GM21619 (cell line): ENCODE data around the gene POU2AF3.

Experiments
- ATAC-seq: cut with Tn5 transposase; IDR thresholded peaks from one replicate; pipeline ENCODE4 v1.9.1; 2021; ENCODE audit not compliant: unreplicated experiment

POU2AF3 gene

DNA sequence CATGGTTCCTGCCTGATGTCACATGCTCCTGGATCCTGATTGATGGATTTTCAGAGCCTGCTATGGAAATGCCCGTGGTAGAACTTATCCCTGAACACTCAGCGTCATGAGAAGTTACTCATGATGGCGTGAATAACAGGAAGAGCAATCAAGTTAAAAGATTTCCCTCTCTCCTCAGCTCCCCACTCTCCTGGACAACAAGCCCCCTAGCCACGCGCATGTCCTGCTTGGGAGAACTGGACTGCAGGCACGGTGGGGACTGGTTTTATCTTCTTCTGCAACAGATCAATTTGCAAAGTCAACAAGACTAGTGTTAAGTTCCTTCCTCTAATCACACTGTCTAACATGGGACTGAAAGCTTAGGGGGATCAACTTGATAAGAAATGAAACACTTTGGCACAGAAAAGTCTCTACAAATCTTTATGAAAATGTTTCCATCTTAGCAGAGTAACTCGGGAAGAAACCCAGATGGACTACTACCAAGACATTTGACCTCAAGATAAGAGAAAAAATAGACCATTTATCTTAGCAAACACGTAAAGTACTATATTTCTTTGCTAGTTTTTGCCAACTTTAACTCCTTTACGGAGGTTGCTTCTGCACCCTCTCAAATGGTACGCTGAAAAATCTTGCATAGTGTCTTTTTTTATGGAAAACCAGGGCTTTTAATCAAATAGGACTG is 53.2 kb downstream of the POU2AF3 start:
- no peak for ATAC-seq

DNA sequence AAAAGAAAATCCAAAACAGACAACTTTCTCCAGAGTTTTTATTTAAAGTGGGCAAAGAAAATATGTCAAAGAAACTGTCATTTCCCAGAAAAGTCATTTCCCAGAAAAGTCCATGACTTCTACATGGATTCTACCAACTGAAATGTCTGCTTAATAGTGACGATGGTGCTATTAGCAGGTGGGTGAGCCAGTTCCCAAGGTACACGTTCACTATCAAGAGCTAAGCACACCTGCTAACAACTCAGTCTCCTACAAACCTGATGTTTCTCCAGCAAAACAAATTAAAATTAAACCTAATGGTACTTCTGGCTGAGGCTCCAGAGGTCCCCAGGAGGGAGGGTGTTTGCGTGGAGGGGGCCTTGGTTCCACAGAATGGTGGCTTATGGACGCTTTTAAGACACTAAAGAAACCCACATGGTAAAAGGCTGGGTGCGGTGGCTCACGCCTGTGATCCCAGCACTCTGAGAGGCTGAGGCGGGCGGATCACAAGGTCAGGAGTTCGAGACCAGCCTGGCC is 53.9 kb downstream of the POU2AF3 start:
- no peak for ATAC-seq

DNA sequence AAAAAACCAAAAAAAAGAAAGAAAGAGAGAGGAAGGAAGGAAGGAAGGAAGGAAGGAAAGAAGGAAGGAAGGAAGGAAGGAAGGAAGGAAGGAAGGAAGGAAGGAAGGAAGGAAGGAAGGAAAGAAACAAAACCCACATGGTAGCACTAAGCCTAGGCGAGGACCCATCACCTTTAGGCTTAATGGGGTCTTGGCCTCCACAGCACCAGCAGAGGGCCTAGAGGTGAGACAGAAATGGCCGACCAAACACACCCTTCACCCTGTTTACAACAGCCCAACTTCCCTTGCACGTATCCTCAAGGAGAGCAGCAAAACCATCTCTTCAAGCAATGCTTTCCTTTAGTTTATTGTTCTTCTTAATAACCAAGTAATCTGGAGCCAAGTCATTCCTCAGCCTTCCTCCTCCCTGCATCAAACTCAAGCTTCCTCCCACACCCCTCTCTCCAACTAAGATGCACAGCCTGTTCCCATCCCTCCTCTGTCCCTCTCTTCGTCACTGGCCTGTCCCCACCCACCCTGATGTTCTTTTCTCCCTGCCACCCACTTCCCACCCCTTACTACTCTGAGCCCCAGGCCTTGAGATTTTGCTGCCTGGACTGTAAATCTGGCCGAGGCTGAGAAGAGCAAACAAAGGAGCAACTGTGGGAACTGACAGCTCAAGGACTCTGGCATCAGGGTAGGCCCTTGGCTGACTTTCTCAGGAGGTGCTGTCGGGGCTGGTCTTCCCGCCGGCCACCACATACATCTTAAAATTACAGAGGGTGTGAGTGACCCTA is 54.8 kb downstream of the POU2AF3 start:
- no peak for ATAC-seq

DNA sequence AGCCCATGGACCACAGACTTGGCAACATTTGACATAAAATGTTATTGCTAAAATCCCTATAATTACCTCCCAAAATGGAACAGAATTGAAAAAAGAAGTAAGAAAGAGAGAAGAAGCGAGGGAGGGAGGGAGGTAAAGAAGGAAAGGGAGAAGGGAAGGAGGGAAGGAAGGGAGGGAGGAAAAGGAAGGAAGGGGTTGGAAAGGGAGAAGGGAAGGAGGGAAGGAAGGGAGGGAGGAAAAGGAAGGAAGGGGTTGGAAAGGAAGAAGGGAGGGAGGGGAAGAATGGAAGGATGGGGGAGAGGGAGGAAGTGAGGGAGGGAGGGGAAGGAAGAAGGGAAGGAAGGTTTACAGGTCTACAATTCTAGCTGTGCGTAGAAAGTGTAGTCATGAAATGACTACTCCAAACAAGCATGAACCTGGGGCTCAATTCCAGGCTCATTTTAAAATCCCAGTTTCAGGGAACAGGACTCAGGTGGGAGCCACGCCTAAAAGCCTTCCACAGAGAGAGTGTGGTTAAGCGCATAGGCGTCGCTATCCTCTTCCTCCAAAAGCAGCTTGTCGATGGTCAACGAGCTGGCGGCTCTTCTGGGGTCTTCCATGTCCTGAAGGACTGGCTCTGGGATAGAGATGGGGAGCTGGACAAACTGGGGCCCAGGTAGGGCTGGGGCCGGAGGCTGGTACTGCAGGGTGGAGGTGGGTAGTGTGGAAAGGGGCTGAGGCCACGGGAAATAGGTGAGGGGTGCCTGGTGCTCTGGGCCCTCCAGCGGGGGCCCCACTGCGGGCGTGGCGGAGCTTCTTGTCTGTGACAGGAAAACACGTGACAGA is 55.6 kb downstream of the POU2AF3 start:
- no peak for ATAC-seq

DNA sequence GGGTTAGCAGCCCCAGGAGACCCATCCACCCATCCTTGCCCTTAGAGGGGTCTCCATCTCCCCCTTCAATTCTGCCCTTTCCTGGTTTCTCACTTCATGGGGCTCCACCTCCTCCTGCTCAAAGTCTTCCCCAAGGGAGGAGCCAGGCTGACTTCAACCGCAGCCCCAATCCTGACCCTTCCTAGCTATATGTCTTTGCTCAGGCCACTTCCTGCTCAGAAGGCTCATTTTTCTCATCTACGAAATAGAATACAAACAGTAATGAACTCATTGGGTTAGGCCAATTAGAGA is 56.2 kb downstream of the POU2AF3 start:
- ATAC-seq = no peak

DNA sequence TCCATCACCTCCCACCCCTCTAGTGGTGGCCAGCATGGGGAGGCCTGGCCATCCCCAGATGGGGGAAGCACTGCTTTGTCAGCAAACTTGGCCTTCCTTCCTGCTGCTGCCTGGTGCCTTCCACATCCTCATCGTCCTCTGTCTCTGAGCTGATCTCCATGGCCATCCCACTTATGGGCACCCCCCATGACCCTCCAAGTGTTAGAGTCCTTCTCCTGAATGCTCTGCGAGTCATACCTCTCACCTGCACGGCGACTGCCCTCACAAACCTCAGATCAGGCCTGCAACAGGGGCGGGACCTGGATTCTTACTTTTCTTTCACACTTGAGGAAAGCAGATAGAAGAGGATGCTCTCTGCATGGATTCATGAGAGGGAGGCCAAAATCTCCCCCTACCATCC is 56.8 kb downstream of the POU2AF3 start:
- no peak for ATAC-seq

DNA sequence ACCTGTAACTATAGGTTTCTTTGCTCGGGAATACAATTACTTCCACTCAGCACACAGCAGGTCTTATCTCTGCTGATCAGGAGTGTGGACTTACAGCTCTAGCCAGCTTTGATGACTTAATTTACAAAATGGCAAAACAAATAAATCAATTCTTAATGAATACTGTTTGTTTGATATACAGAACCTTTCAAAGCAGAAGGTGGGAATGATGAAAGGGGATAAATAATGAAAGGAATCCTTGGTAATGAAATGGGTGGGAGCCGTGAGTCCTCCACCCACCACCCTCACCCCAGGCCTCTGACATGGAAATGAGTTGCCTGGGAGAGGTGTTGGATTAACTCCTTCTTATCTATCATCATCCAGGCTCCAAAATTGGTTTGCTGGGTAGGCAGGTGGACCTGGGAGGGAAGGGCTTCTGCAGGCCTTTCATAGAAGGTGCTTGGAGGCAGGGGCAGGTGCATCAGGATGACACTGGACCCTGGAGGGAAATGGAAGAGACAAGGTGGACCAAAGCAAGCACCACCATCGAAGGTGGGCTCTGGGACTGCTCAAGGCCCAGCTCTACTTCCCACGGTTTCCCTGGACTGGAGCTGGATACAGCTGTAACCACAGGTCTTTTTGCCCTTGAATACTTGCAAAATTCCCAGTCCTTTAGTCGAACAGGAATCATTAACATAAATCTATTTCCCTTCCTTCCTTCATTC is 57.8 kb downstream of the POU2AF3 start:
- no peak for ATAC-seq

DNA sequence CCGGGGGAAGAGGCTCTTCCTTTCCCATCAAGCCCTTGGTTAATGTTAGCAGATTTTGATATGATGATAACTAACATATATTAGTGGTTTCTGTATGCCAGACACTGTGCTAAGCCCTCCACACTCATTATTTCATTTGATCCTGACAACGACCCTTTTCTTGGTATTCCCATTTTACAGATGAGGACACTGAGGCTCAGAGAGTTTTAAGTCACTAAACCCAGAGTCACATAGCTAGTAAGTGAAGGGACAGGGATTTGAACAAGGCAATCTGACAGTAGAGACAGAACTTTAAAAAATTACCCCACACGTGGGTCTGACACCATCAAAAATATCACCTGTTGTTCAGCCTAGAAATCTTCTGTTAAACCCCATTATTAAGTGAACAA is 58.3 kb downstream of the POU2AF3 start:
- ATAC-seq = no peak

DNA sequence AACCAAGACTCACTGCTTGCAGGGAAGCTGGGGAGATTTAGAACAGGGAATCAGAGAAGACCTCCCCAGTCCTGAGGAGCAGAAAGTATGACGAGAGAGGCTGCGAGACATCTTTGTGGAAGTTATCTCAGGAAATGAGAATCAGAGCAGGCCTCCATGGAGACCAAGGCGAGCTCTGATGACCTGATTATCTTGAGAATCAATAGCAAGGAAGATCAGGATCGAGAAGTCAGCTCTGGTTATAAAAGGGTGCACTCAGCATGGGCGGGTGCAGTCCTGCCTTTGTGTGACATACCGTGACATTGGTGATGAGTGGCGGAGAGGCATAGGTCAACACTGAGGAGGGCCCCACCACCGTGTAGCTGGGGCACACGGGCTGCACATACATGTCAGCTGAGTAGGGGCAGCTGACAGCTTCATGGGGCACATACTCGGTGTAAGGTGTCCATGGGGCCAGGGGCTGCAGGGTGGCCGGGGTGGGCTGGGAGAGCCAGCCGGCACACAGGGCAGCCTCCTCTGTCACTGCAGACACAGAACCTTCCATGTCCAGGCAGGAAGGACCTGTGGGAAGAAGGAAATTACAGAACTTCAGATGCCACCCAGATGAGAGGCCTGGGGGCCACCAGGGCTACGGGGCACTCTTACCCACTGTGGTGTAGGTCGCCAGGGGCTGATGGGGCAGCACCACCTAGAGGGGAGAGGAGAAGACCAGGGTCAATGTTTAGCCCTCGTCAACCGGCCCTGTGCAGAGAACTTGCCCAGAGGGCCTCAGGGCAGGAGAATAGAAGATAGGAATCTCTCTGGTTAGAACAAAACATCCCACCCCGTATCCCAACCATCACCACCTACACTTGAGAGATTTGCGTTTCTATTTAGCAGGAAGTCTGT is 59.0 kb downstream of the POU2AF3 start:
- no peak for ATAC-seq
